ENCODE results near the gene PDZRN4. TPM values are rescaled to one million over a fixed set of nuclear protein-coding genes. Genes with fewer than 3 reads are reported as not detected.
"Not testable (repeated sequence)": the region's sequence is repeated elsewhere in the genome, so short reads cannot be mapped to it uniquely, and the experiment has no call there.

PDZRN4 gene
- total RNA-seq, 1 donor from 2014 or later: 1.5 TPM

- Mint-ChIP-seq H3K9me3 (ENCODE audit: unreplicated experiment) (peaks cover 1% of the 10 kb centered on the region), H3K4me1 (ENCODE audit: low read depth, unreplicated experiment) (no peaks in the 10 kb centered on the region)
- no peak for TF ChIP-seq CTCF (IDR thresholded peaks at IDR 0.05; ENCODE audit: partially characterized antibody, unreplicated experiment)
Observed at GRCh38 chr12:41536813-41537490, 348.8 kb downstream of the PDZRN4 start.

GRCh38 chr12:41537522-41537921 is 349.4 kb downstream of the PDZRN4 start:
- Mint-ChIP-seq H3K4me1 (ENCODE audit: low read depth, unreplicated experiment) (no peaks in the 10 kb centered on the region), H3K27me3 (ENCODE audit: unreplicated experiment) (no peaks in the 10 kb centered on the region), H3K9me3 (ENCODE audit: unreplicated experiment) (peaks cover 1% of the 10 kb centered on the region), H3K36me3 (ENCODE audit: unreplicated experiment) (no peaks in the 10 kb centered on the region), H3K4me3 (ENCODE audit: unreplicated experiment) (no peak overlapping the region), H3K27ac (ENCODE audit: unreplicated experiment) (no peak overlapping the region)
- no peak for DNase-seq
- no peak for TF ChIP-seq CTCF (IDR thresholded peaks at IDR 0.05; ENCODE audit: partially characterized antibody, unreplicated experiment)

More at GRCh38 chr12:41536813-41537490, 348.8 kb downstream of the PDZRN4 start:
- no peak overlapping the region for H3K27ac Mint-ChIP-seq (ENCODE audit: unreplicated experiment)
- no peaks in the 10 kb centered on the region for H3K36me3 Mint-ChIP-seq (ENCODE audit: unreplicated experiment)
- no peak for DNase-seq
- H3K4me3 Mint-ChIP-seq (ENCODE audit: unreplicated experiment): no peak overlapping the region
- no peaks in the 10 kb centered on the region for H3K27me3 Mint-ChIP-seq (ENCODE audit: unreplicated experiment)

- H3K4me3 Mint-ChIP-seq (ENCODE audit: unreplicated experiment): no peak overlapping the region
- no peaks in the 10 kb centered on the region for H3K4me1 Mint-ChIP-seq (ENCODE audit: low read depth, unreplicated experiment)
- H3K36me3 Mint-ChIP-seq (ENCODE audit: unreplicated experiment): no peaks in the 10 kb centered on the region
- H3K27me3 Mint-ChIP-seq (ENCODE audit: unreplicated experiment): no peaks in the 10 kb centered on the region
- no peak overlapping the region for H3K27ac Mint-ChIP-seq (ENCODE audit: unreplicated experiment)
- DNase-seq: no peak
- TF ChIP-seq CTCF (IDR thresholded peaks at IDR 0.05; ENCODE audit: partially characterized antibody, unreplicated experiment): no peak
- H3K9me3 Mint-ChIP-seq (ENCODE audit: unreplicated experiment): no peaks in the 10 kb centered on the region
Observed at GRCh38 chr12:41545761-41546160, 357.6 kb downstream of the PDZRN4 start.

GRCh38 chr12:41547071-41547470 is 359.0 kb downstream of the PDZRN4 start:
- H3K4me1 Mint-ChIP-seq (ENCODE audit: low read depth, unreplicated experiment); DNase-seq; H3K27me3 Mint-ChIP-seq (ENCODE audit: unreplicated experiment); H3K9me3 Mint-ChIP-seq (ENCODE audit: unreplicated experiment); H3K27ac Mint-ChIP-seq (ENCODE audit: unreplicated experiment); H3K36me3 Mint-ChIP-seq (ENCODE audit: unreplicated experiment); H3K4me3 Mint-ChIP-seq (ENCODE audit: unreplicated experiment): not testable (repeated sequence)

- H3K27ac Mint-ChIP-seq (ENCODE audit: unreplicated experiment): no peak overlapping the region
- no peaks in the 10 kb centered on the region for H3K27me3 Mint-ChIP-seq (ENCODE audit: unreplicated experiment)
- no peak for DNase-seq
- no peak for TF ChIP-seq CTCF (IDR thresholded peaks at IDR 0.05; ENCODE audit: partially characterized antibody, unreplicated experiment)
- no peaks in the 10 kb centered on the region for H3K9me3 Mint-ChIP-seq (ENCODE audit: unreplicated experiment)
- no peaks in the 10 kb centered on the region for H3K36me3 Mint-ChIP-seq (ENCODE audit: unreplicated experiment)
- H3K4me3 Mint-ChIP-seq (ENCODE audit: unreplicated experiment): no peak overlapping the region
- H3K4me1 Mint-ChIP-seq (ENCODE audit: low read depth, unreplicated experiment): peaks cover 14% of the 10 kb centered on the region
Observed at GRCh38 chr12:41548926-41549325, 360.8 kb downstream of the PDZRN4 start.
